ENCODE results near the gene PTGER3.

DNA sequence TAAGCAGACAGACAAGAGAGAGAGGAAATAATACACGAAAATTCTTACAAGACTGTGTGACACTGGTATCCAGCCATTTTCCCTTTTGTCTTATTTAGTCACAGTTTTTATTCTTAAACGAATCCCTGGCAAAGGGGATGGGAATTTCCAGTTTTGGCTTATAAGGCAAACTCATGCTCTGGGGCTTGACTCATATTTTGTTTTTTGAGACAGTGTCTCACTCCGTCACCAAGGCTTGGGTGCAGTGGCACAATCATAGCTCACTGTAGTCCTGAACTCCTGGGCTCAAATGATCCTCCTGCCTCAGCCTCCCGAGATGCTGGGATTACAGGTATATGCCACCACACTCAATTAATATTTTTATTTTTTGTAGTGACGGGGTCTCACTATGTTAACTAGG is 31.9 kb downstream of the PTGER3 start:
- TF ChIP-seq POLR2A (IDR thresholded peaks at IDR 0.05), result no peak
- TF ChIP-seq, protein P1, sequence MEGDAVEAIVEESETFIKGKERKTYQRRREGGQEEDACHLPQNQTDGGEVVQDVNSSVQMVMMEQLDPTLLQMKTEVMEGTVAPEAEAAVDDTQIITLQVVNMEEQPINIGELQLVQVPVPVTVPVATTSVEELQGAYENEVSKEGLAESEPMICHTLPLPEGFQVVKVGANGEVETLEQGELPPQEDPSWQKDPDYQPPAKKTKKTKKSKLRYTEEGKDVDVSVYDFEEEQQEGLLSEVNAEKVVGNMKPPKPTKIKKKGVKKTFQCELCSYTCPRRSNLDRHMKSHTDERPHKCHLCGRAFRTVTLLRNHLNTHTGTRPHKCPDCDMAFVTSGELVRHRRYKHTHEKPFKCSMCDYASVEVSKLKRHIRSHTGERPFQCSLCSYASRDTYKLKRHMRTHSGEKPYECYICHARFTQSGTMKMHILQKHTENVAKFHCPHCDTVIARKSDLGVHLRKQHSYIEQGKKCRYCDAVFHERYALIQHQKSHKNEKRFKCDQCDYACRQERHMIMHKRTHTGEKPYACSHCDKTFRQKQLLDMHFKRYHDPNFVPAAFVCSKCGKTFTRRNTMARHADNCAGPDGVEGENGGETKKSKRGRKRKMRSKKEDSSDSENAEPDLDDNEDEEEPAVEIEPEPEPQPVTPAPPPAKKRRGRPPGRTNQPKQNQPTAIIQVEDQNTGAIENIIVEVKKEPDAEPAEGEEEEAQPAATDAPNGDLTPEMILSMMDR (IDR thresholded peaks at IDR 0.05), result no peak
